ENCODE measurements around the gene EDEM3. TPM values are rescaled to one million over a fixed set of nuclear protein-coding genes. Genes with fewer than 3 reads are reported as not detected.

The EDEM3 gene
- total and polyA plus RNA-seq, 9 of the 15 experiments (the other 6 are each of a cell fraction or from before 2014, with no cell fraction given): 15.8 to 46.6 (median 28.0) TPM

GRCh38 chr1:184770181-184770979 lies 15.7 kb upstream of the EDEM3 start:
- Histone ChIP-seq H3K27me3 (ENCODE audit: control insufficient read depth in 2 of 2, insufficient read depth in 2 of 2, low read length in 2 of 2) (no peaks in the 10 kb centered on the region), H4K20me1 (replicated peaks; ENCODE audit: control insufficient read depth, insufficient read depth, low read length) (no peaks in the 10 kb centered on the region), H3K27ac (ENCODE audit: extremely low read depth, low read depth, low read length) (peak overlapping the region; percentile 56), H3K36me3 (ENCODE audit: control insufficient read depth, insufficient read depth, low read length) (no peaks in the 10 kb centered on the region; the same call in 2 of the 3 replicates), H3K4me2 (ENCODE audit: insufficient read depth, low read length) (peak overlapping the region; percentile 22; the same call in 1 of the 2 replicates), H3K4me1 (replicated peaks in 1 of 2; ENCODE audit: control insufficient read depth in 2 of 2, insufficient read depth in 2 of 2, low read length in 2 of 2) (peaks cover 14 to 46% of the 10 kb centered on the region in 2 experiments), H2AFZ (ENCODE audit: low read depth, low read length) (peak overlapping the region; percentile 82), H3K4me3 (no peak overlapping the region), H3K79me2 (ENCODE audit: control insufficient read depth, insufficient read depth, low read length) (no peaks in the 10 kb centered on the region), H3K9ac (ENCODE audit: insufficient read depth in 1 of 2, low read depth in 2 of 2, low read length in 2 of 2) (peak overlapping the region in 1 of 2 experiments; percentile 36; a peak in 1 of 4 replicates), H3K9me1 (ENCODE audit: control insufficient read depth, insufficient read depth, low read length) (no peaks in the 10 kb centered on the region), H3K9me3 (replicated peaks; ENCODE audit: control insufficient read depth, insufficient read depth, low read depth, low read length) (no peaks in the 10 kb centered on the region)
- no TSS peak for BruUV-seq (replicated peaks)
- ATAC-seq (no peak), DNase-seq (ENCODE audit: extremely low read depth in 1 of 4, low spot score in 3 of 4) (peak in 2 of 4 experiments; percentile 22 to 35), FAIRE-seq (no peak)
- WGBS (ENCODE audit: insufficient coverage, low coverage, missing lambda C conversion rate): 73% methylated on average over 4 of the region's 4 CpGs
- intact Hi-C loops (cut with micrococcal nuclease) (no loop called here), in situ Hi-C loops (cut with MboI) (no loop called here)
- CTCF ChIA-PET (ENCODE audit: low intra/inter-chr PET ratio): no interaction called here
- POLR2A ChIA-PET: interaction anchor here (0.7 to 3.2 kb wide), 5 partner anchors 14 to 797 kb away, joined by 3 to 36 read pairs (median 3); partner anchors contain the start of gene EDEM3
- no peak for TF ChIP-seq NFIX (CRISPR knock-in tag; IDR thresholded peaks at IDR 0.05; ENCODE audit: low read depth)
- TF ChIP-seq ARNT (IDR thresholded peaks at IDR 0.05): no peak
- TF ChIP-seq ZNF121 (CRISPR knock-in tag; conservative IDR thresholded peaks at IDR 0.05): peak; percentile 28; the same call in 1 of the 2 replicates
- no peak for TF ChIP-seq DNMT1 (IDR thresholded peaks at IDR 0.05)
- TF ChIP-seq SMARCE1 (IDR thresholded peaks at IDR 0.05): 0 out of 2 replicates have a peak, but pooled peaks have one; percentile 14
- TF ChIP-seq PTRF (tag; IDR thresholded peaks at IDR 0.05): peak; percentile 34; the same call in 1 of the 2 replicates
- TF ChIP-seq HDAC2 (IDR thresholded peaks at IDR 0.05): 0 out of 2 replicates have a peak, but pooled peaks have one; percentile 32
- TF ChIP-seq NEUROD1 (IDR thresholded peaks at IDR 0.05; ENCODE audit: borderline replicate concordance, low read depth, low read length, partially characterized antibody): no peak
- TF ChIP-seq CHAMP1 (IDR thresholded peaks at IDR 0.05): no peak
- peak; percentile 85; the same call in 1 of the 2 replicates for TF ChIP-seq THRAP3 (IDR thresholded peaks at IDR 0.05; ENCODE audit: borderline replicate concordance)
- TF ChIP-seq MAFF (IDR thresholded peaks at IDR 0.05; ENCODE audit: low read length): no peak
- no peak for TF ChIP-seq ZNF76 (CRISPR knock-in tag; IDR thresholded peaks at IDR 0.05; ENCODE audit: borderline replicate concordance)
- no peak for TF ChIP-seq CBX2 (IDR thresholded peaks at IDR 0.05; ENCODE audit: insufficient read depth, low read length, poor library complexity, severe bottlenecking)
- TF ChIP-seq HNRNPUL1 (IDR thresholded peaks at IDR 0.05; ENCODE audit: low read length): no peak
- 0 out of 2 replicates have a peak, but pooled peaks have one; percentile 26 for TF ChIP-seq FOXJ2 (tag; IDR thresholded peaks at IDR 0.05)

Data from K562 (cell line).